Stimulated activated CD4-positive, alpha-beta T cell treated with anti-CD3 and anti-CD28 coated beads, Interleukin-12 subunit alpha, Interleukin-12 subunit beta, amount 100 ng/mL, for 48 hours (primary cell): ENCODE measurements around the gene KIRREL3.

Experiments used
- DNase-seq, 3 donors: peaks; one replicate each; pipeline ENCODE4 v3.0.0-alpha.2; 2020; ENCODE audit warnings: low read depth in 2 of 3, low spot score in 1 of 3

The KIRREL3 gene

DNA sequence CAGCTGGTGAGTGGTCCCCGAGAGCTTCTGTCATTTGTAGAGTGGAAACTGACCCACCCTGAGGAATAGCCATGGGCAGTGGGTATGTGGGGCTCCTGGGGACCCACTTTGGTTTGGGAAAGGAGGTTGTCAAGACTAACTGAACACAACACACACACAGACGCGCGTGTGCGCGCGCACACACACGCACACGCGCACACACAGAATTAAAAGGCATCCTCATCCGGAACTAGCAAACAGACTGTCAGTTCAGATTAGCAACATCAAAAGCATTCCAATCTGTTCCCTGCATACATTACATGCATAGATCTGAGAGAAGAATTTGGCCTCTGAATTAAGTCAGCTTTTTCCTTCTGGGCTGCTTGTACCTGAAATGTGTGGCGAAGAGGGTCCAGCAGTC is 360.4 kb downstream of the KIRREL3 start:
- DNase-seq = no peak

DNA sequence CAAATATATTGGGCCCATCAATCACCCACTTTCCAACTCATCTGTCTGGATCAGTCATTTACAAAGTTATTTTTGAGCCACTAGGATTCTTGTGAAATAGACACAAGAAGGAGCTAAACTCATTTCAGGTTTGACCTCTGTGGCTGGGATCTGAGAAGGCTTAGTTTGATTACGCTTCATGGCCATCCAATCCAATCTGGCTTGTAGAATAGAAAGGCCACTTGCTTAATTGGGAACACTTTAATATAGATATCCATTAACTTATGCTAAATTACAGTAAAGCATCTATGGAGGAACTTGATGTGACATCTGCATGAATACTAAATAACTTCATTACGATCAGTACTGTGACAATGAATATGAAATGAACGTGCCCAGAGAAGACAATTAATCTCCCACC is 360.9 kb downstream of the KIRREL3 start:
- DNase-seq = no peak

DNA sequence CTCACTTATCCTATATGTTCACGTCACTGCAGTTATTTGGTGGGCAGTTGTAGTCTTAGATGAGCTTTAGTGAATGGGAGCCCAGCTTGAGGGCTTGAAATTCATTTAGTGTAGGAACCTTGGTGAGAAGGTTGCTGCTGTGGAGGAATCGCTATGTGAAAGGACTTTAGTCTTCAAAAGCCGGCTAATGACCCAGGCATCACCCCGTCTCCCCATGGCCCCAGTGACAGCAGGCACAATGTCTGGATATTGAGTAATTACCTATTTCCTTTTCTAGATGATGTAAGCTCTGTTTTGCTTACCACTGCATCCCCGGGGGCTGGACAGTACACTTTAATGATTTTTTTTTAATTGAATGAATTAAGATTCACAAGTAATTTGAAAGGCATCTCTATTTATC is 361.9 kb downstream of the KIRREL3 start:
- DNase-seq = no peak

- no peak for DNase-seq
Observed at GRCh38 chr11:126637795-126638175, 362.8 kb downstream of the KIRREL3 start.

DNA sequence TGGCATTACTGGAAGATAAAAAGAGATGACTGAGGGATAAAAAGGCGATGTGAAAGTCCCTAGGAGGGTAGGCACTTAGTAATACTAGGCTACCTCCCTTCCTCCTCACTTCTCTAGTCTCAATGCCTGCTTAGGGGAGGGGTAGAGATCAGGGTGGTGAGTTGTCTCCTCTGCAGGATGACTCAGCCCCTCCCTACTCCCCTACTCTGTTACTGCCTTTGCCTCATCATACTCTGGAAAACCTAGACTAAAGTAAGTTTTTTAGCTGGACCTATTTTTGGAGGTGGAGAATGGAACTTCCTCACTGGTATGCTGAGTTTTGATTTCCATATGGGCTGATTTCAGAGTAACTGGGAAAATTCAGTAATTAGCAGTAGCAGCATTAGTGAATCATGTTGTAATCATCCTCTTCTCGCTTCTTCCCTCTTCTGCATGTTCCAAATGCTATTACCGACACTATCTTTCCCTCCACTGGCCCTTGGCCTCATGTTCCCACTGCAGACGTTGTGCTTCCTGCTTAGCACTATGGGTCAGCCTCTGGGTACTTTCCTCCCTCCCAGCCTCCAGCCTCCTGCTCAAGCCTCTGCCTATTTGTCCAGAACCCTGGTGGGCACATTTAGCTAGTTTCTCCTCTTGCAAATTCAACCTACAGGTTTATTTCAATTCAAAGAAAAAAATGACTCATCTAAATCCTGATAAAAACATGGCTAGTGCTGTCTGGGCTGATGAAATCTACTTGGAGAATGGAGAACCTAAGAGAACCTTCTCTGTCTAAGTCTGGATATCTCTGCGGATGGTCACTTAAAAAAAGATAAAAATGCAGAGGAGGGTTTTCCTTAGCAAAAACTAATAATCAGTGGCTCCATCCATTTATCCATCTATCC is 363.4 kb downstream of the KIRREL3 start:
- DNase-seq = no peak

GRCh38 chr11:126635511-126635910 is 365.1 kb downstream of the KIRREL3 start:
- no peak for DNase-seq

- DNase-seq = no peak
Observed at GRCh38 chr11:126634963-126635362, 365.6 kb downstream of the KIRREL3 start.

GRCh38 chr11:126633330-126633729 is 367.2 kb downstream of the KIRREL3 start:
- no peak for DNase-seq

DNA sequence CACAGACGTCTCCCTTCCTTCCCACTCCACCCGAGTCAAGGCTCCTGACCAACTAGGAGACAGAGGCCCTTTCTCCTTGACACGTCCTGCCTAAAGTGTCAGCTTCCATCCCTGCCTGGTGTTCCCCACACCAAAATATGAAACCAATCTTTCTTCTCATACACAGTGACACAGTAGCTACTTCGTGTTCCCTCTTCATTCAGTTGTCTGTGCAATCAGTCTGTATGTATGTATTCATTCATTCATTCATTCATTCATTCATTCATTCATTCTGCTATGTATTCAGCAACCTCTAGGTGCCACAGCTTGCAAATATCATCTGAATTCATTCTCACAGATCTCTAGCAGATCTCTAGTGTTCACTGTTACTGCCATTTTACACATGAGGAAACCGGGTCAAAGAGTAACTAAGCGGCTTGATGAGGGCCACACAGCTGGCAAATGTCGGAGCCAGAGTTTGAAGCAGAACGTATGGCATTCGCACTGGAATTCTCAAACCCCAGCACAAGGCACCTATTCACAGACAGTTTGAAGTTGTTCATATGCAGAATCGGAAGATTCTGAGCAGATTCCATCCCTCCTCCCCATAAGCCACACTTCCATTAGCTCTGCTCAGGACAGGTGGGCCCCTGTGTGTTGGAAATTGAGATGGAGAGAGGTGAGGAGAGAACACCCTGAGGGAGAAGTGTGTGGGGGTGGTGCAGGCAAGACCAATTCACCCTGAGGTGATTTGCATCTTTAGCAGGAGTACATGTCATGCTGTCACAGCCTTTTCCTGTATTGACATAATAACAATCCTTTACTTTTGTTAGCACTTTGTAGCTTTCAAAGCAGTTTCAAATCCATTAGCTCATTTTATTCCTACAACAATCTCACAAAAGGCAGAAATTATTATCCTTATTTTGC is 369.4 kb downstream of the KIRREL3 start:
- no peak for DNase-seq

DNA sequence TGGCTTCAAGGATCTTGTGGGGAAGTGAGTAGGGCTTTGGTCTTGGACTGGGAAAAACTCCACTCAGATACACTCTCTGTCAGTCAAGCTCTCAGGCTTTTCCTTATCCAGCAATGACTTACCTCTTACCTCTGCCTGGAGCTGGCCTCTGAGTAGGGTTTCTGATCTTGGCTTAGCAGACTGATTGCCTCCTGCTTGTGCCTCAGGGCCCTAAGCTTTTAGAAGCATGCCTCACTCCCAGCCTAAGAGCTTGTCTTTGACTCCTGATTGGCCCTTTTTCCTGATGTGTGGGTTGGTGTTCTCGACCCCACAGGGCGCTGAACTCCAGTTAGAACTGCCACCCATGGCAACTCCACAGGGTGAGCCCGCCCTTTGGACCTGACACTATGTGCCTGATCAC is 370.1 kb downstream of the KIRREL3 start:
- DNase-seq = no peak

DNA sequence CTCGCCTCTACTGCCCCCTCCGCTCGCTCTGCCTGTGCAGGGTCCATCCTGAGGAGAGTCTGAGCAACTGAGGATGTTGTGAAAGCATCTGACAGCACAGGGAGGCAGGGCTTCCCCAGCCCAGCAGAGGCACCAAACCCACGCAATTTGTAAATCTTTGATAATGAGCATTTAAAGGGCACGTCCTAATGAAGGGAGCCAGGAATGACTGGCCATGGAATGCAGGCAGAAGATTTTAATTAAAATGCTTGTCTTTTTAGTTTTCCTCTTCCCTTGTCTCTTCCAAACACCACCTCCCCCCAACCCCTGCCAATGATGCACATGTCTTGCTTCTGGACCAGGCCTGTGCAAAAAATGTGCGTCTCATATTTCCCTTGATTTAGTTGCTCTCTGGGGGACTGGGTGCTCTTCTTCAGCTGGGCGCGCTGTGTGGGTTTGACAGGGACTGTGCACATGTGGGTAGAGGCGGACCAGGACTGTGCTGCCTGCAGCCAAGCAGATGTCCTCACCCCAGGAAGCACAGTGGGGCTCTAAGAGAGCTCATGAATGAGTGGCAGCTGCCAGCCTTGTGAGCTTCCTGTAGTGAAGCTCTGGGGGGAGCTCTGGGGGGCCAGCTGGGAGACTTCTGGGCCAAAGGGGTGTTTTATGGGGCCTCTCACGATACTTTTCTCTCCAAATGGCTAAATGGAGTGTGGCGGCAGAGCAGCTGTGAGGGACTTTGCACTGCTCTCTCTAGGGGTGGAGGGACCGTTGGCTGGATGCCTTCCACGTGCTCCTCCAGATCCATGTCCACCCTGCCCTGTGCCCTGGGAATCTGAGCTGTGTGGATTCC is 371.6 kb downstream of the KIRREL3 start:
- no peak for DNase-seq

DNA sequence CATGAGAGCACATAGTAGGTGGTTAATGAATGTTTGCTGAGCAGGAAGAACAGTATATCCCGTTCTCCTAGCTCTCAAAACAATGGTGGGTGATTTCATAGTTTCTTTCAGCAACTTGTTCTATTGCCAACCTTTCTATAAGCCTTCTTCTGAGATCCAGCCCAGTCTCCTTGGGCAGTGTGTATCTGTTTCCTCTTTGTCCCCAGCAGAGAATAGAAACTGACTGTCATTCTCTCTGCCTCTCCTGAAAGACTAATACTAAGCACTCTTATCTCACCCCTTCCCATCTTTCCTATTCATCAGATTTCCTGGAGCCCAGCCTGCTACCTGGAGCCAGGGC is 372.1 kb downstream of the KIRREL3 start:
- no peak for DNase-seq

GRCh38 chr11:126627421-126627820 is 373.1 kb downstream of the KIRREL3 start:
- DNase-seq = no peak

DNA sequence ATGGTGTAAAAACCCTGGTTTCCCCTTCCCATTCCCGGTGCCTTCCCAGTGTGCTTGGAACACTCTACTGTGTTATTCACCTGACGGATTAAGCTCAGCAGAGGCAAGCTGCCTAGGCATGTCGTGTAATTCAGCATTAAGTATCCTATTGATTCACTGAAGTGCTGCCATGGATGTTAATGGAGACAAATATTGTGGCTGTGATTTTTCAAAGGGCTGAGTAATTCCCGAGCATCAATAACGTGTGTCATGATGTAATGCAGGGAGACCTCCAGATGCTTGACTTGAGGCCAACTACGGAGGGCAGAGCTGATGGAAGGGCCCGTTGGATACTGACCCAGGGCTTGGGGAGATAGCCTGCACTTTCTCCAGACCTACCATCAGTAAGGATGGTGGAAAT is 376.1 kb downstream of the KIRREL3 start:
- DNase-seq = no peak

- DNase-seq = no peak
Observed at GRCh38 chr11:126619516-126619915, 381.1 kb downstream of the KIRREL3 start.

- DNase-seq = no peak
Observed at GRCh38 chr11:126615845-126616244, 384.7 kb downstream of the KIRREL3 start.

- DNase-seq = no peak
Observed at GRCh38 chr11:126613272-126613671, 387.3 kb downstream of the KIRREL3 start.

- no peak for DNase-seq
Observed at GRCh38 chr11:126612671-126613070, 387.9 kb downstream of the KIRREL3 start.

DNA sequence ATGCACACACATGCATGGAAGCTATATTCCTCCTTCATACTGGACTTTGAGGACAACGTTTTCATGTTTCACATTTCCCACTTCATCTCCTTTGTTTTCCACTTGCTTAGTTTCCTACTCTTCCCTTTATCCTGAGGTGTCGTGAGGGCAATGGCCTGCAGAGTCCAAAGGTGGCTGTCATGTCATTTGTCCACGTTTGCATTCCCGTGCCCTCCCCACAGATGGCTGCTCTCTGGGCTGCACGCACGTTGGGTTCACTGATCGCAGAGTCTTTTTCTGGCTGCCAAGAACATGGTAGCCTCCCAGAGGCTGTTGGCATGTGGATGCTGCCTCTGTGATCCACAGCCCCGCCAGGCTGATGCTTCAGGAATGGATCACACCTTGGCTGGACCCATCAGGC is 389.1 kb downstream of the KIRREL3 start:
- DNase-seq = no peak

DNA sequence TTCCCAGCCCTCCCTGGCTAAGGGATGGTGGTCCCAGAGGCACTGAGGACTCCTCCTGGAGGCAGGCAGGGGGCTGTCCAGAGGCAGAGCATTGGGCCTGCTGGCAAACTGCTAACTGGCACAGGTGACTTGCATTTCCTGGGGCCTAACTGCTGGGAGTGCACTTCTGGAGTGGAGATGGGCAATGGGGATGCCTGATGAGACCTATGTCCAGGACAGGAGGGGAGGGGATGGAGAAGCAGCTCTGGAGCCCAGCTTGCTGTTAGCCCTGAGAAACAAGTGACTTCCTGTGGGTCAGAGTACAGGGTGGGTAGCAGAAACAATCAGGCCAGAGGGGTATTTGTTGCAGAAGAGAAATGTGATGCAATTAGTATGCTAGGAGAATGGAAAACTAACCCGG is 391.9 kb downstream of the KIRREL3 start:
- no peak for DNase-seq

DNA sequence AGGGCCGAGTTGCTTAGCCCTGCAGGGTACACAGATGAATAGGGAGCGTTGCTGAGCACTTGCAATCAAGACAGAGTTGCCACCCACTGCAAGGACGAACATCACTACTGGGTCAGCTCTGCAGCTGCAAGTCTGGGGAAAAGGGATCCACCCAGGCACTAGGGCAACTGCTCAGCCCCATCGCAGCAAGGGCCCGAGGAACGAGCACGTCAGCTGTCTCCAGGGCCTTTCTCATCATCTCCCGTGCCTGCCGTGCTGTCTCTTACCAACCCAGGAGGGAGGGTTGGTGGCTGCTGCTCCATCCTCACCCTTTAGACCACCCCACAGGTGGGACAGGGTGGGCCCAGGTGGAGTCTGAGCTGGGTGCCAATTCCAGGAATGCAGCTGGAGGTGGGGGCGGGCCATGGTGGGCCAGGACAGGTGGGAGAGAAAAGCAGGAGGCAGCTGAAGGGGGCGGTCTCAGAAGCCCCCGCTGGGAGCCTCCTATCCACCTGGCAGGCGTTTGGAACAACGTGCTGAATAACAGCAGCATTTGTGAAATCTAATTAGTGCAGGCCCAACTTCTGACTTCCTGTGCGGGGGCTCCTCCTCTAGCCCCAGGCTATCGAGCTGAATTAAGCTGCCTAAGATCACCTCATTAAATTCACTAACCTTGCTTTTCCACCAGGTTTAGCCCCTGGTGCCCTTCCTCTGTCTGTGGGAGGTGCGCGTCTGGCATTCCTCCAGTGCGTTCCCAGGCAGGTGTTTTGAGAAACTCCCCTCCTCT is 392.6 kb downstream of the KIRREL3 start:
- no peak for DNase-seq
